GM23338 (cell line): ENCODE data around the gene TSPAN1. TPM values are rescaled to one million over a fixed set of nuclear protein-coding genes. Genes with fewer than 3 reads are reported as not detected.
A peak's percentile ranks its signal among the peaks of the same experiment; 100 is the strongest.

Experiments
- ATAC-seq: fragments of 200-7000 bp; cut with Tn5 transposase; 3 replicates; pipeline ENCODE4 v1.9.1; 2020
- DNase-seq: peaks from one replicate; pipeline ENCODE4 v3.0.0-alpha.2; 2015; ENCODE audit warnings: low spot score
- H2AFZ ChIP-seq: fragments of 200-600 bp; sonication (generic); 2 replicates; pipeline ENCODE4 v1.8.0; 2016; ENCODE audit warnings: antibody characterized with exemption, mild to moderate bottlenecking, moderate library complexity
- H3F3A ChIP-seq: fragments of 200-600 bp; sonication (generic); replicated peaks from 2 replicates; pipeline ENCODE4 v1.8.0; 2017; ENCODE audit warnings: antibody characterized with exemption, mixed run types, low read depth
- H3K27ac ChIP-seq: fragments of 200-600 bp; sonication (generic); 2 replicates; pipeline ENCODE4 v1.6.1; 2016; ENCODE audit warnings: low read depth
- H3K27me3 ChIP-seq: fragments of 200-600 bp; sonication (generic); 2 replicates; pipeline ENCODE4 v1.8.0; 2016; ENCODE audit warnings: mild to moderate bottlenecking, mixed run types, moderate library complexity; ENCODE audit not compliant: insufficient read depth
- H3K36me3 ChIP-seq: fragments of 200-600 bp; sonication (generic); 2 replicates; pipeline ENCODE4 v1.8.0; 2016; ENCODE audit warnings: mild to moderate bottlenecking; ENCODE audit not compliant: insufficient read depth
- H3K4me1 ChIP-seq: fragments of 200-600 bp; sonication (generic); 2 replicates; pipeline ENCODE4 v1.8.0; 2016; ENCODE audit warnings: mild to moderate bottlenecking, moderate library complexity; ENCODE audit not compliant: insufficient read depth
- H3K4me2 ChIP-seq: fragments of 200-600 bp; sonication (generic); 2 replicates; pipeline ENCODE4 v1.7.1; 2017; ENCODE audit warnings: mixed run types
- H3K4me3 ChIP-seq: fragments of 200-600 bp; sonication (generic); 2 replicates; pipeline ENCODE4 v1.6.1; 2016; ENCODE audit warnings: mixed run types
- H3K79me2 ChIP-seq: fragments of 200-600 bp; sonication (generic); replicated peaks from 2 replicates; pipeline ENCODE4 v1.8.0; 2017; ENCODE audit warnings: mild to moderate bottlenecking; ENCODE audit not compliant: insufficient read depth
- H3K9me2 ChIP-seq: fragments of 200-600 bp; sonication (generic); 2 replicates; pipeline ENCODE4 v1.8.0; 2017; ENCODE audit not compliant: insufficient read depth
- H4K20me1 ChIP-seq: fragments of 200-600 bp; sonication (generic); replicated peaks from 2 replicates; pipeline ENCODE4 v1.8.0; 2017; ENCODE audit warnings: mild to moderate bottlenecking; ENCODE audit not compliant: insufficient read depth
- H3K27ac Mint-ChIP-seq: 2 replicates; pipeline ENCODE4 v1.8.0; 2020; ENCODE audit warnings: inconsistent platforms, mild to moderate bottlenecking, moderate library complexity, mixed read lengths
- H3K27me3 Mint-ChIP-seq: 3 replicates; pipeline ENCODE4 v1.8.0; 2022; ENCODE audit warnings: low read depth, mild to moderate bottlenecking, moderate library complexity, mixed read lengths, inconsistent platforms; ENCODE audit not compliant: insufficient read depth, poor library complexity
- H3K36me3 Mint-ChIP-seq: 3 replicates; pipeline ENCODE4 v1.8.0; 2021; ENCODE audit warnings: low read depth, mild to moderate bottlenecking, inconsistent platforms, moderate library complexity, mixed read lengths
- H3K4me1 Mint-ChIP-seq: 3 replicates; pipeline ENCODE4 v1.8.0; 2020; ENCODE audit warnings: mild to moderate bottlenecking, inconsistent platforms, mixed read lengths
- H3K4me3 Mint-ChIP-seq: 3 replicates; pipeline ENCODE4 v1.8.0; 2021; ENCODE audit warnings: moderate library complexity, mild to moderate bottlenecking, inconsistent platforms, mixed read lengths
- H3K9me3 Mint-ChIP-seq: 3 replicates; pipeline ENCODE4 v1.8.0; 2020; ENCODE audit warnings: moderate library complexity, mild to moderate bottlenecking, inconsistent platforms, mixed read lengths
- CREB1 ChIP-seq: fragments of 250-450 bp; sonication (Bioruptor Pico); IDR thresholded peaks from 2 replicates; pipeline ENCODE4 v1.5.0; 2020; ENCODE audit warnings: low read depth, mild to moderate bottlenecking, moderate library complexity
- CTCF ChIP-seq, 2 experiments: fragments of 200-600 bp in 1 of 2; sonication (generic) in 1 of 2; conservative IDR thresholded peaks; 2 replicates each; pipeline versions ENCODE4 v1.5.1 to v1.6.1; 2016 to 2017; ENCODE audit warnings: antibody characterized with exemption in 2 of 2, low read depth in 2 of 2, mild to moderate bottlenecking in 2 of 2, moderate library complexity in 1 of 2
- EZH2 ChIP-seq: fragments of 200-600 bp; sonication (generic); IDR thresholded peaks from one replicate; pipeline ENCODE4 v1.8.0; 2017; ENCODE audit warnings: antibody characterized with exemption, mild to moderate bottlenecking, low read depth; ENCODE audit not compliant: unreplicated experiment
- NANOG ChIP-seq: IDR thresholded peaks from 2 replicates; pipeline ENCODE4 v1.6.1; 2016; ENCODE audit warnings: antibody characterized with exemption, borderline replicate concordance
- POLR2AphosphoS5 ChIP-seq: IDR thresholded peaks from 2 replicates; pipeline ENCODE4 v1.6.1; 2016; ENCODE audit warnings: antibody characterized with exemption, low read depth
- REST ChIP-seq: IDR thresholded peaks from one replicate; pipeline ENCODE4 v1.6.1; 2018; ENCODE audit warnings: antibody characterized with exemption; ENCODE audit not compliant: unreplicated experiment
- STAT1 ChIP-seq: IDR thresholded peaks from one replicate; pipeline ENCODE4 v1.6.1; 2016; ENCODE audit warnings: antibody characterized with exemption; ENCODE audit not compliant: unreplicated experiment
- ZNF331 ChIP-seq: fragments of 250-450 bp; sonication (Bioruptor Pico); IDR thresholded peaks from 2 replicates; pipeline ENCODE4 v1.5.0; 2020; ENCODE audit warnings: low read depth, mild to moderate bottlenecking, moderate library complexity
- polyA plus RNA-seq: library from polyadenylated mRNA; unstranded; fragments of >200 nt; fragmentation: Nextera tagmentation; extraction: Ambion mirVana; gene quantifications from 2 replicates; pipeline ENCODE4 v1.2.1, GENCODE V29; 2016
- total RNA-seq: library from RNA; depleted of rRNA; stranded (reverse); fragments of >200 nt; shearing (Covaris generic); gene quantifications from 2 replicates; pipeline ENCODE4 v1.2.3, GENCODE V29; 2014
- TF ChIP-seq, protein P1 (sequence below): IDR thresholded peaks from 2 replicates; pipeline ENCODE4 v1.6.1; 2016; ENCODE audit warnings: antibody characterized with exemption
- TF ChIP-seq, protein P2 (sequence below): fragments of 250-450 bp; sonication (Bioruptor Pico); IDR thresholded peaks from 2 replicates; pipeline ENCODE4 v1.5.0; 2020; ENCODE audit warnings: mild to moderate bottlenecking, moderate library complexity

The TSPAN1 gene
- total and polyA plus RNA-seq, 2 experiments from 2014 or later: not detected

GRCh38 chr1:46205791-46206190, 30.9 kb downstream of the TSPAN1 start:
- no peak overlapping the region for H3K4me3 ChIP-seq
- no peaks in the 10 kb centered on the region for H3K36me3 ChIP-seq
- no peak overlapping the region for H3K27ac Mint-ChIP-seq
- peaks cover 20% of the 10 kb centered on the region for H3K4me1 Mint-ChIP-seq
- H3K27me3 ChIP-seq: 0 out of 2 replicates have a peak, but pooled peaks cover 5% of the 10 kb centered on the region
- H2AFZ ChIP-seq: no peak overlapping the region
- 0 out of 2 replicates have a peak overlapping the region, but pooled peaks have one; percentile 20 for H3K4me2 ChIP-seq
- H3K27ac ChIP-seq: no peak overlapping the region
- no peak overlapping the region for H3K4me3 Mint-ChIP-seq
- peaks cover 5% of the 10 kb centered on the region for H3K4me1 ChIP-seq
- ATAC-seq (no peak), DNase-seq (no peak)
- TF ChIP-seq EZH2 (no peak), POLR2AphosphoS5 (no peak), REST (no peak), CREB1 (CRISPR knock-in tag) (no peak)
- TF ChIP-seq, protein P1, sequence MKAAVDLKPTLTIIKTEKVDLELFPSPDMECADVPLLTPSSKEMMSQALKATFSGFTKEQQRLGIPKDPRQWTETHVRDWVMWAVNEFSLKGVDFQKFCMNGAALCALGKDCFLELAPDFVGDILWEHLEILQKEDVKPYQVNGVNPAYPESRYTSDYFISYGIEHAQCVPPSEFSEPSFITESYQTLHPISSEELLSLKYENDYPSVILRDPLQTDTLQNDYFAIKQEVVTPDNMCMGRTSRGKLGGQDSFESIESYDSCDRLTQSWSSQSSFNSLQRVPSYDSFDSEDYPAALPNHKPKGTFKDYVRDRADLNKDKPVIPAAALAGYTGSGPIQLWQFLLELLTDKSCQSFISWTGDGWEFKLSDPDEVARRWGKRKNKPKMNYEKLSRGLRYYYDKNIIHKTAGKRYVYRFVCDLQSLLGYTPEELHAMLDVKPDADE: no peak
- H3K27me3 Mint-ChIP-seq: peaks cover 17% of the 10 kb centered on the region
- no peaks in the 10 kb centered on the region for H3K9me3 Mint-ChIP-seq
- no peaks in the 10 kb centered on the region for H3K79me2 ChIP-seq
- no peaks in the 10 kb centered on the region for H3K36me3 Mint-ChIP-seq
- H4K20me1 ChIP-seq: no peaks in the 10 kb centered on the region
- 0 out of 2 replicates have a peak, but pooled peaks cover 5% of the 10 kb centered on the region for H3F3A ChIP-seq
- no peaks in the 10 kb centered on the region for H3K9me2 ChIP-seq

GRCh38 chr1:46206399-46206798, 31.5 kb downstream of the TSPAN1 start:
- no peak overlapping the region for H3K27ac Mint-ChIP-seq
- no peaks in the 10 kb centered on the region for H3K36me3 Mint-ChIP-seq
- TF ChIP-seq STAT1: no peak
- TF ChIP-seq NANOG: no peak
- TF ChIP-seq ZNF331 (CRISPR knock-in tag): no peak
- no peak for TF ChIP-seq CTCF (conservative IDR thresholded peaks at IDR 0.05; ENCODE audit: low read depth in 2 of 2)
- TF ChIP-seq, protein P2, sequence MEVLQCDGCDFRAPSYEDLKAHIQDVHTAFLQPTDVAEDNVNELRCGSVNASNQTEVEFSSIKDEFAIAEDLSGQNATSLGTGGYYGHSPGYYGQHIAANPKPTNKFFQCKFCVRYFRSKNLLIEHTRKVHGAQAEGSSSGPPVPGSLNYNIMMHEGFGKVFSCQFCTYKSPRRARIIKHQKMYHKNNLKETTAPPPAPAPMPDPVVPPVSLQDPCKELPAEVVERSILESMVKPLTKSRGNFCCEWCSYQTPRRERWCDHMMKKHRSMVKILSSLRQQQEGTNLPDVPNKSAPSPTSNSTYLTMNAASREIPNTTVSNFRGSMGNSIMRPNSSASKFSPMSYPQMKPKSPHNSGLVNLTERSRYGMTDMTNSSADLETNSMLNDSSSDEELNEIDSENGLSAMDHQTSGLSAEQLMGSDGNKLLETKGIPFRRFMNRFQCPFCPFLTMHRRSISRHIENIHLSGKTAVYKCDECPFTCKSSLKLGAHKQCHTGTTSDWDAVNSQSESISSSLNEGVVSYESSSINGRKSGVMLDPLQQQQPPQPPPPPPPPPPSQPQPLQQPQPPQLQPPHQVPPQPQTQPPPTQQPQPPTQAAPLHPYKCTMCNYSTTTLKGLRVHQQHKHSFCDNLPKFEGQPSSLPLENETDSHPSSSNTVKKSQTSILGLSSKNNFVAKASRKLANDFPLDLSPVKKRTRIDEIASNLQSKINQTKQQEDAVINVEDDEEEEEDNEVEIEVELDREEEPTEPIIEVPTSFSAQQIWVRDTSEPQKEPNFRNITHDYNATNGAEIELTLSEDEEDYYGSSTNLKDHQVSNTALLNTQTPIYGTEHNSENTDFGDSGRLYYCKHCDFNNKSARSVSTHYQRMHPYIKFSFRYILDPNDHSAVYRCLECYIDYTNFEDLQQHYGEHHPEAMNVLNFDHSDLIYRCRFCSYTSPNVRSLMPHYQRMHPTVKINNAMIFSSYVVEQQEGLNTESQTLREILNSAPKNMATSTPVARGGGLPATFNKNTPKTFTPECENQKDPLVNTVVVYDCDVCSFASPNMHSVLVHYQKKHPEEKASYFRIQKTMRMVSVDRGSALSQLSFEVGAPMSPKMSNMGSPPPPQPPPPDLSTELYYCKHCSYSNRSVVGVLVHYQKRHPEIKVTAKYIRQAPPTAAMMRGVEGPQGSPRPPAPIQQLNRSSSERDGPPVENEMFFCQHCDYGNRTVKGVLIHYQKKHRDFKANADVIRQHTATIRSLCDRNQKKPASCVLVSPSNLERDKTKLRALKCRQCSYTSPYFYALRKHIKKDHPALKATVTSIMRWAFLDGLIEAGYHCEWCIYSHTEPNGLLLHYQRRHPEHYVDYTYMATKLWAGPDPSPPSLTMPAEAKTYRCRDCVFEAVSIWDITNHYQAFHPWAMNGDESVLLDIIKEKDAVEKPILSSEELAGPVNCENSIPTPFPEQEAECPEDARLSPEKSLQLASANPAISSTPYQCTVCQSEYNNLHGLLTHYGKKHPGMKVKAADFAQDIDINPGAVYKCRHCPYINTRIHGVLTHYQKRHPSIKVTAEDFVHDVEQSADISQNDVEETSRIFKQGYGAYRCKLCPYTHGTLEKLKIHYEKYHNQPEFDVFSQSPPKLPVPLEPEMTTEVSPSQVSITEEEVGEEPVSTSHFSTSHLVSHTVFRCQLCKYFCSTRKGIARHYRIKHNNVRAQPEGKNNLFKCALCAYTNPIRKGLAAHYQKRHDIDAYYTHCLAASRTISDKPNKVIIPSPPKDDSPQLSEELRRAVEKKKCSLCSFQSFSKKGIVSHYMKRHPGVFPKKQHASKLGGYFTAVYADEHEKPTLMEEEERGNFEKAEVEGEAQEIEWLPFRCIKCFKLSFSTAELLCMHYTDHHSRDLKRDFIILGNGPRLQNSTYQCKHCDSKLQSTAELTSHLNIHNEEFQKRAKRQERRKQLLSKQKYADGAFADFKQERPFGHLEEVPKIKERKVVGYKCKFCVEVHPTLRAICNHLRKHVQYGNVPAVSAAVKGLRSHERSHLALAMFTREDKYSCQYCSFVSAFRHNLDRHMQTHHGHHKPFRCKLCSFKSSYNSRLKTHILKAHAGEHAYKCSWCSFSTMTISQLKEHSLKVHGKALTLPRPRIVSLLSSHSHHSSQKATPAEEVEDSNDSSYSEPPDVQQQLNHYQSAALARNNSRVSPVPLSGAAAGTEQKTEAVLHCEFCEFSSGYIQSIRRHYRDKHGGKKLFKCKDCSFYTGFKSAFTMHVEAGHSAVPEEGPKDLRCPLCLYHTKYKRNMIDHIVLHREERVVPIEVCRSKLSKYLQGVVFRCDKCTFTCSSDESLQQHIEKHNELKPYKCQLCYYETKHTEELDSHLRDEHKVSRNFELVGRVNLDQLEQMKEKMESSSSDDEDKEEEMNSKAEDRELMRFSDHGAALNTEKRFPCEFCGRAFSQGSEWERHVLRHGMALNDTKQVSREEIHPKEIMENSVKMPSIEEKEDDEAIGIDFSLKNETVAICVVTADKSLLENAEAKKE: no peak

More at GRCh38 chr1:46206399-46206798, 31.5 kb downstream of the TSPAN1 start:
- peaks cover 5% of the 10 kb centered on the region for H3K4me1 ChIP-seq
- no peak for ATAC-seq
- H3K36me3 ChIP-seq: no peaks in the 10 kb centered on the region
- no peaks in the 10 kb centered on the region for H3K9me2 ChIP-seq
- no peak overlapping the region for H3K27ac ChIP-seq
- 0 out of 2 replicates have a peak, but pooled peaks cover 5% of the 10 kb centered on the region for H3F3A ChIP-seq
- Mint-ChIP-seq H3K4me1 (peaks cover 20% of the 10 kb centered on the region), H3K9me3 (no peaks in the 10 kb centered on the region), H3K4me3 (no peak overlapping the region), H3K27me3 (peaks cover 15% of the 10 kb centered on the region)
- no peak overlapping the region for H3K4me3 ChIP-seq
- 0 out of 2 replicates have a peak, but pooled peaks cover 5% of the 10 kb centered on the region for H3K27me3 ChIP-seq
- no peak overlapping the region for H2AFZ ChIP-seq
- H4K20me1 ChIP-seq: no peaks in the 10 kb centered on the region
- no peak for DNase-seq
- H3K4me2 ChIP-seq: no peak overlapping the region
- no peaks in the 10 kb centered on the region for H3K79me2 ChIP-seq
